Fibroblast of the aortic adventitia (primary cell): Measurements from ENCODE around the gene KLHDC4. TPM values are rescaled to one million over a fixed set of nuclear protein-coding genes. Genes with fewer than 3 reads are reported as not detected.
"Not testable (repeated sequence)": the region's sequence is repeated elsewhere in the genome, so short reads cannot be mapped to it uniquely, and the experiment has no call there.

Experiments used
- DNase-seq: peaks from one replicate; pipeline ENCODE4 v3.0.0-alpha.2; 2010; ENCODE audit warnings: low read depth
- H3K4me3 ChIP-seq: 2 replicates; pipeline ENCODE4 v1.5.1; 2011; ENCODE audit warnings: low read depth, mild to moderate bottlenecking, control low read depth, low read length, moderate library complexity
- total RNA-seq: library from RNA; depleted of rRNA; stranded (reverse); fragments of >200 nt; gene quantifications from 2 replicates; pipeline ENCODE4 v1.2.3, GENCODE V29; 2012; ENCODE audit warnings: low replicate concordance
- TF ChIP-seq, protein P1 (sequence below): IDR thresholded peaks from 2 replicates; pipeline ENCODE4 v1.5.1; 2011; ENCODE audit warnings: mild to moderate bottlenecking, low read length, control low read depth, inconsistent platforms; ENCODE audit not compliant: insufficient read depth

KLHDC4 gene
- total RNA-seq, 1 donor = 21.6 TPM

DNA sequence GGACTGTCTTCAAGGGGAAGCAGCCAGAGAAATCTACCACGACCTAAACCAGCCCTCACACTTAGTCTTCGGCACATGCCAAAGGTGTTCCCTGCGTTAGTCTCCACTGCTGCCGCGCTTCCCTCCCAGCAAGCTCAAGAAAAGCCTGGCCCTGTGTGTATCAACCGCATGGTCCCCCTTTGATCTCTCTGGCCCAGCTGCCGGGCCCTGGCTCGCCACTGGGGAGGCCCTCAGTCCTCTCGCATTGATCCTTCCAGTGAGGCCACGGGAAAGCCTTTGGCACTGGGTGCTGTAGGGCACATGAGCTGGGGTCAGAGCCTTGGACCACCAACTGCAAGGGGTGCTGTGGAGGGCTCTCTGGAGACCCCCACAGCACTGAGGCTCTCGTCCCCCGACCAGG is 29.6 kb upstream of the KLHDC4 start:
- TF ChIP-seq, protein P1, sequence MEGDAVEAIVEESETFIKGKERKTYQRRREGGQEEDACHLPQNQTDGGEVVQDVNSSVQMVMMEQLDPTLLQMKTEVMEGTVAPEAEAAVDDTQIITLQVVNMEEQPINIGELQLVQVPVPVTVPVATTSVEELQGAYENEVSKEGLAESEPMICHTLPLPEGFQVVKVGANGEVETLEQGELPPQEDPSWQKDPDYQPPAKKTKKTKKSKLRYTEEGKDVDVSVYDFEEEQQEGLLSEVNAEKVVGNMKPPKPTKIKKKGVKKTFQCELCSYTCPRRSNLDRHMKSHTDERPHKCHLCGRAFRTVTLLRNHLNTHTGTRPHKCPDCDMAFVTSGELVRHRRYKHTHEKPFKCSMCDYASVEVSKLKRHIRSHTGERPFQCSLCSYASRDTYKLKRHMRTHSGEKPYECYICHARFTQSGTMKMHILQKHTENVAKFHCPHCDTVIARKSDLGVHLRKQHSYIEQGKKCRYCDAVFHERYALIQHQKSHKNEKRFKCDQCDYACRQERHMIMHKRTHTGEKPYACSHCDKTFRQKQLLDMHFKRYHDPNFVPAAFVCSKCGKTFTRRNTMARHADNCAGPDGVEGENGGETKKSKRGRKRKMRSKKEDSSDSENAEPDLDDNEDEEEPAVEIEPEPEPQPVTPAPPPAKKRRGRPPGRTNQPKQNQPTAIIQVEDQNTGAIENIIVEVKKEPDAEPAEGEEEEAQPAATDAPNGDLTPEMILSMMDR = no peak
- H3K4me3 ChIP-seq = no peak overlapping the region
- no peak for DNase-seq

DNA sequence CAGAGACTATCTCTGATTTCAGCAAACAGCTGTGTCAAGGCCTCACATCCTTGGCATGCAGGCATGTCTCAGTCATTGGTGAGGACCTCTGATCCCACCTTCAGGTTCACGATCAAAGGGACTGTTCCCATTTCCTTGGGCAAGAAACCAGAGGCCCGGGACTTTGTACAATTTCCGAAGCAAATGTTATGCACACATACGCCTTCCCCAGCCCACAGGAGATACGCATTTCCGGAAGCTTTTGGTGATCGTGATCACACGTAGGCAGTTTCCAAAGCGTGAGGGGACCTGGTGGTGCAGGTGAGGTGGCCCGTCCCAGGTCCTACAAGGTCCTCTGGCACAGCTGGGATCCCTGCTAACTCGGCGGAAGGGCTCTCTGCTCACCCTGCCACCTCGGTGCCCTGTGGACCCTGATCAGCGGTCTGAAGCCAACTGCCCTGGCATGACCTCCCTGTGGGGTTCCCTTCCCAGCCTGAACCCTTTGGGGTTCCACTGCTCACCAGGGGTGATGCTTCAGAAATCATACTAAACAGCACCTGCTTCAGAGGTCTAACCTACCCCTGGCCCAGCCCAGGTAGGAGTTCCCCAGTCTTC is 28.8 kb upstream of the KLHDC4 start:
- DNase-seq = no peak
- TF ChIP-seq, protein P1 = no peak
- H3K4me3 ChIP-seq = no peak overlapping the region

DNA sequence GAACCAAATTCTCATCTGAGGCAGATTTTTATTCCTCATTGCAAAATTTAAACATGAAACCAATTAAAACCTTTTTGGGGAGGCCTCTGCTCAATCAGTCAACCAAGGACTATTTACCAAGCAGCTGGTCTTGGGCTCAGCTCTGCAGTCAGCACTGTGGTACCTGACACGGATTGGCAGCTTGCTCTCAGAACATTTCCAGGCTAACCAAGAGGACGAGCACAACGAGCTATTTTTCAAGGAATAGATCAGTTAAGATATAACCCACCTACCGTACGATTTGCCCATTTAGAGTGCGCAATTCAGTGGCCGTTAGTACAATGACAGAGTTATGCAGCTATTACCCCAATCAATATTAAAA is 26.4 kb upstream of the KLHDC4 start:
- H3K4me3 ChIP-seq = no peak overlapping the region
- DNase-seq = no peak
- TF ChIP-seq, protein P1 = no peak

DNA sequence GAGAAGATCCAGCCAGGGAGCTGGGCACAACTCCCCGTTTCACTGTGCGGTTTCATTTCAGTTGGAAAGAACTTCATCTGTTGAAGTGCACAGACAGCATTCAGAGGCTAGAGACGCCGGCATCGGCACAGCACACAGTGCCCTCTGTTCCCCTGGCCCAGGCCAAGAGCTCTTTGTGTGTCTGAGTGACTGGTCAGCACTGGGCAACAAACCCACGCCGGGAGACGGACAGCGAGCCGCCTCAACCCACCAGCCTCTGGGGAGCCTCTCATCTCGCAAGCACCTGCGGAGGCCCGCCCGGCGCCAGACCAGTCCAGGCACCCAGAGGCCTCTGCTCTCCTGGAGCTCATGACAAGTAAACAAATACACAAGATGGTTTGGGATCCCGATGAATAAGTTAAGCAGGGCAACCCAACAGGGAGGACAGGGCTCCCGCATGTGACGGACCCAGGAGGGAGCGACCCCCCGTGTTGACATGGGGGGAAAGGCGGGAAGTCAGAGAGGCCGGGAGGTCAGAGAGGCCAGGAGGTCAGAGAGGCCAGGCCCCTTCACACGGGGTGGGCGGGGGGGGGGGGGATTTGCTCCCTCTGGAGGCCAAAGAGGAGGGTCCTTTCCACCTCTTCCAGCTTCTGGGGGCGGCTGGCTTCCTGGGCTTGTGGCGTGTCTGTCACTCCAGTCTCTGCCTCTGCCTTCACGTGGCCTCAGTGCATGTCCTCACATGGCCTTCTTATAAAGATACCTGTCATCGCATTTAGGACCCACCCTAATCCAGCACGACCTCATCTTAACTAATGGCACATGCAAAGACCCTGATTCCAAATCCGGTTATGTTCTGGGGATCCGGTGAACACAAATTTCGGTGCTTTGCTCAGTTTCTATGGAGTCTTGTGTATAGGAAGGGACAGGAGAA is 25.8 kb upstream of the KLHDC4 start:
- H3K4me3 ChIP-seq = no peak overlapping the region
- TF ChIP-seq, protein P1 = no peak
- no peak for DNase-seq

DNA sequence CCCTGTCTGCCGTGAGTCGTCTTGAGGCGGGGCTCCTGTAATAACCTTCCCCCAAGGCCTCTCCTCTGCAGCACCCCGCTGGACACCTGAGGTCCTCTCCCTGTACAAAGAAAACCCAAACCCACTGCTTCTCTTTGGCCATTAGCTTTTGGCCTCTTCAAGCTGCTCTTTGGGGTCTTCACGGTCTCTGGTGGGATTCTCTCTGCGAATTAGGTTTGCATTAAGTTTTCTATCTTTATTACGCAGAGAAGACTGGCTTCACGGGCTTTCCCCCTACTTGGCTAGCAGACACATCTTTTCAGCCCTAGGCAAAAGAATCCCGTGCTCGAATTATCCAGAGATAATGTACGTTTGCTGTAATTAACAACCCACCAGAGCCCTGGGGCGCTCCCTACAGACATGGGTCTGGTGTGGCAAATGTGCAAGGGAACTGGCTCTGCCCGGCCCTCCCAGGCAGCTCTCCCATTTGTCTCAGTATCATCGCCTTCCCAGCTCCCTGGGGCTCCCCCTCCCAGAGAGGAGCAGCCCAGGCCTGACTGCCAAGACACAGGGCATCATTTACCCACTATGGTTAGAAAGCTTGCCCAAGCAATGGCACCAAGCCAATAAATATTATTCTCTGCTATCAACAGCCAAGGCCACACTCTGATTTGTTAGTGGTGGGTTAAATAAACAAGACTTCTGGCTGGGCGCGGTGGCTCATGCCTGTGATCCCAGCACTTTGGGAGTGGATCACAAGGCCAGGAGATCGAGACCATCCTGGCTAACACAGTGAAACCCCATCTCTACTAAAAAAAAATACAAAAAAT is 24.7 kb upstream of the KLHDC4 start:
- TF ChIP-seq, protein P1 = no peak
- peak; percentile 49 for DNase-seq
- no peak overlapping the region for H3K4me3 ChIP-seq

DNA sequence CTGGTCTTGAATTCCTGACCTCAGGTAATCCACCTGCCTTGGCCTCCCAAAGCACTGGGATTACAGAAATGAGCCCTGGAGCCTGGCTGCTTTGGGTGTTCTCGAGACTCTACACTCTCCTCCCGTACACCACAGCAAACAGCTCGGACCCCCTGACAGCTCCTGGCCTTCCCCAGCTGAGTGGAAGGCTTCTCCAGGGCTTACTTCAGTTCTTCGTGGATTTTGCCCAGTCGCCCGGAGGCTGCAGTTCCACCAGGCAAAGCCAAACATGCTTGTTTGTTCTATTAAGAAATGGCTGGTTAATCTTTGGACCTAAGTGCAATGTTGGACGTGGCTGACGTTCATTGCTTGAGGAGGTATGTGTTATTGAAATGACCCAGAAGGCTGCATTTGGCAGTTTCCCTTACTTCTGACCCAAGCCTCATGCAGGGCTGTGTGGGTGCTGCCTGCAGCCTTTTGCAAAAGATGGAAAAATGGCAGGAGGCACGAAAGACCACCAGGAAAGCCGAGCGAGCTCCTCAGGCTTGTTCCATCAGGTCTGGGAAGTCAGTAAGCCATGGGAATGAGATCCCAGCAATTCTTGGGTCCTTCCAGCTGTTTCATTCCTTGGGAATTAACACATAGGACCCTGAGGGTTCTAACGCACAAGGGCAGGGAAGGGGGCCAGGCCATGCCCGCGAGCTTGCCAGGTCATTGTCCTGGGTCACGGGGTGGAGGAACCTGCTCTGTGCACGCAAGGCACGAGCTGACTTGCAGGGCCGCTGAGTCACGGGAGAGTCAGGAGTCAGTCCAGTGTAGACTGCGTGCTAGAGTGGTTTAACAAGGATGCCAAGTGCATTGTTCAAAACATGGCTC is 23.9 kb upstream of the KLHDC4 start:
- DNase-seq = peak; percentile 94
- H3K4me3 ChIP-seq = no peak overlapping the region
- TF ChIP-seq, protein P1 = no peak

DNA sequence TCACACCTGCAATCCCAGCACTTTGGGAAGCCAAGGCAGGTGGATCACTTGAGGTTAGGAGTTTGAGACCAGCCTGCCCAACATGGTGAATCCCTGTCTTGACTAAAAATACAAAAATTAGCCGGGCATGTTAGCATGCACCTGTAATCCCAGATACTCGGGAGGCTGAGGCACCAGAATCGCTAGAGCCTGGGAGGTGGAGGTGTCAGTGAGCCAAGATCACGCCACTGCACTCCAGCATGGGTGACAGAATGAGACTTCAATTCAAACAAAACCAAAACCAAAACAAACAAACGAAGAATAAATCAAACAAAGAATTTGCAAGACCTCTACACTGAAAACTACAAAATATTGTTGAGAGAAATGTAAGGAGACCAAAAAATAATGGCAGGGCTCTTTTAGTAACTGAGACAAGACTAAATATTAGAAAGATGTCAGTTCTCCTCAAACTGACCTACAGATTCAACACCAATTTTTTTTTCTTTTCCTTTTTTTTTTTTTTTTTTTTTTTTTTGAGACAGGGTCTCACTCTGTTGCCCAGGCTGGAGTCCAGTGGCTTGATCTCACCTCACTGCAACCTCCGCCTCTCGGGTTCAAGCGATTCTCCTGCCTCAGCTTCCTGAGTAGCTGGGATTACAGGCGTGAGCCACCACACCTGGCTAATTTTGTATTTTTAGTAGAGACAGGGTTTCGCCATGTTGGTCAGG is 23.1 kb upstream of the KLHDC4 start:
- DNase-seq, H3K4me3 ChIP-seq: not testable (repeated sequence)

DNA sequence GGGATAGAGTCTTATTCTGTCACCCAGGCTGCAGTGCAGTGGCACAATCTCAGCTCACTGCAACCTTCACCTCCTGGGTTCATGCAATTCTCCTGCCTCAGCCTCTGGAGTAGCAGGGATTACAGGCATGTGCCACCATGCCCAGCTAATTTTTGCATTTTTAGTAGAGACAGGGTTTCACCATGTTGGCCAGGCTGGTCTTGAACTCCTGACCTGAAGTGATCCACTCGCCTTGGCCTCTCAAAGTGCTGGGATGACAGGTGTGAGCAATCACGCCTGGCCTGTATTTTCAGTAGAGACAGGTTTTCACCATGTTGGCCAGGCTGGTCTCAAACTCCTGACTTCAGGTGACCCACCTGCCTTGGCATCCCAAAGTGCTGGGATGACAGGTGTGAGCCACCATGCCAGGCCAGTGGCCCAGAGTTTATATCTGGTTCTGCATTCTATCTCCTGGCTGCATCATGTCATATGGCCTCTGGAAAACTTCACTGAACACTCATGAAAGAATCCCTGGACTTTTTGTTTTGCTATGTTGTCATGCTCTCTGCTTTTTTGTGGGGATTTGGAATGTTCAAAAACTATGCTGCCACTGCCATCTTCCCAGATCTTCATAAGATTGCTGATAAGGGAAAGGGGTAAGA is 21.8 kb upstream of the KLHDC4 start:
- not testable (repeated sequence) for H3K4me3 ChIP-seq
- DNase-seq = peak; percentile 28
